Neural progenitor cell (in vitro differentiated cells): ENCODE measurements around the gene TNFRSF18.

Experiments
- CTCF ChIP-seq: fragments of 200-600 bp; sonication (generic); IDR thresholded peaks from 2 replicates; pipeline ENCODE4 v1.5.1; 2017; ENCODE audit warnings: antibody characterized with exemption, mild to moderate bottlenecking
- EZH2 ChIP-seq: fragments of 200-600 bp; sonication (generic); IDR thresholded peaks from 2 replicates; pipeline ENCODE4 v1.6.1; 2017; ENCODE audit warnings: antibody characterized with exemption, mild to moderate bottlenecking, moderate library complexity
- EZH2phosphoT487 ChIP-seq: fragments of 200-600 bp; sonication (generic); IDR thresholded peaks from 2 replicates; pipeline ENCODE4 v1.6.1; 2017; ENCODE audit warnings: antibody characterized with exemption

GRCh38 chr1:1223321-1223720, 16.9 kb upstream of the TNFRSF18 start:
- TF ChIP-seq CTCF (no peak), EZH2phosphoT487 (no peak), EZH2 (no peak)
